GM21723 (cell line): Measurements from ENCODE around the gene CALD1.

ENCODE experiments used
- ATAC-seq: cut with Tn5 transposase; IDR thresholded peaks from one replicate; pipeline ENCODE4 v1.9.1; 2021; ENCODE audit warnings: mild to moderate bottlenecking, moderate library complexity; ENCODE audit not compliant: unreplicated experiment

Gene CALD1

DNA sequence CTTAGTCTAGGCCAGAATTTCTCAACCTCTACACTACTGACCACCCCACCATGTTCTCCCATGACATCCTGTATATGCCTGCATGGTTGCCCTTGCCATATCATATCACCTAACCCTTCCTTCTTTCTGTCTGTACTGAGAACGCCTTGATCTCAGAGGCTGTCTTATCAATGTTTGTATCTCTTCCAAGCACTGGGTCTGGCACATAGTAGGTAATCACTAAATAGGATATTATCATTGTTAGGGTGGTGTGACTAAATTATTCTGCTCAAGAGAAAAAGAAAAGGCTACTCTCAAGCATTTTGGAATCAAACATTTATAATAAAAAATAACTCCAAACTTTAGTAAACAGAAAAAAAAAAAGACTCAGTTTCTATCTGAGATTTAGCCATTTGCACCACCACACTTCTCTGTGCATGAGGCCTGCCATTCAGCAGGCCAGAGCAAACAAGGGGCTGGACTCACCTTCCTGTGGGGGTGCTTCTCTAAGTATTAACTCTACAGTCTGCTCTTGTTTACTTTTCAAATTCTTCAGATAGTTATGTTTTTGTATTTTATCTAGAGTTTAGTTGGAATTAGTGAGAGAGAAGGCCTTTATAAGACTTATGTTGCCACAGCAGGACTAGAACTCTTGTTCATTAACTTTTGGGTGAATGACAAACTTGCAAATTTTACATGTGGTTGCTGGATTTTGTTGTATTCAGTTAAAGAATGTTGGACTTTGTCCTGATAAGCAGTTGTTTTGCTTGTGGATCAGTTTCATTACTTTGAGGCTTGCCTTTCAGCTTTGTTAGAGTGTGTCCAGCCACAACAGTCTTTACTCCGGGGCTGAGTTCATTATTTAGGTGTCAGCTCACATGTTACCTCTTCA, 212.3 kb downstream of the CALD1 start:
- no peak for ATAC-seq

DNA sequence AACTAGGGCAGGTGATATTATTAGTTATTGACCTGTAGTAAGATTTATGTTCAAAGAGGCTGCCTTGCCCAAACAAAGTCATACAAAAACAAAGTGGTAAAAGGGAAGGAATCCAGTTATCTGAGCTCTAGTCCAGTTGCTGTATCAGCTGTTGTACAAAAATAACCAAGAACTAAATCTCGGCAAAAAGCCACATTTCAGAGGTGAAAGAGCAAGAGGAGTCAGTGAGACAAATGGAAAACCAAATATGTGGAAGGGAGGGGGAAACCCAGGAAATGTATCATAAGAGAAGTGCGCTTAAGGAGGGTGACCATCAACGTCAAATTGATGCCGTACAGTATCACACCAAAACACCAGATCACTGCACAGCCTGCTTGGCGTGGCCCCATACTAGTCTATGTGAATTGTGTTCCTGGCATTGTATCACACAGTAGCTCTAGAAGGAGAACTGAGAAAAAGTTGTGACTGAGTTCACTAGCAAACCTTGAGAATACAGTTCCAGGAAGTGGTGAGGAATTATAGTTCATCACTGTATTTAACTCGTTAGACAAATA, 213.3 kb downstream of the CALD1 start:
- peak; percentile 72 for ATAC-seq

DNA sequence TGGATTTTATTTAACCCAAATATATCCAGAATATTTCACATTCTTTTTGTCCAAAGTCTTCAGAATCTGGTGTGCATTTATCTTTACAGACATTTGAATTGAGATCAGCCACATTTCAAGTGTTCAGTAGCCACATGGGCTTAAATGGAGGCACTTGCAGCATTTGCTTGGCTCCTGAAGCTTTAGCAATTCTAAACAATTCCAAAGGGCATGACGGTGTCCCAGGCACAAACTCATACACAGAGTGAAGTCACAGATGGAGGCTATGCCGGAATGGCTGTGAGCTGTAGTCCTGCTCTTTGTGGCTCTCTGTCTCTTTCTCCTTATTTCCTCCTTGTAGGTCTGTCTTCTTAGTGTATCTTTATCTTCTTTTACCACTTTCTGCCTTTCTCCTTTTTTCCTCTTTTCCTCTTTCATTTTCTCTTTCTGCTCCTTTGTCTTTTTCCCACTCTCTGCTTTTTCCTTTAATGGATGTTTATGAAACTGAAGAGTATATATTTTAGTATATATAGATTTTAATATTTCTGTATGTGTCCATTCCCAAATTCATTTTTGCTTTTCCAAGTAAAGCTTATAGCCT, 214.5 kb downstream of the CALD1 start:
- ATAC-seq = no peak

DNA sequence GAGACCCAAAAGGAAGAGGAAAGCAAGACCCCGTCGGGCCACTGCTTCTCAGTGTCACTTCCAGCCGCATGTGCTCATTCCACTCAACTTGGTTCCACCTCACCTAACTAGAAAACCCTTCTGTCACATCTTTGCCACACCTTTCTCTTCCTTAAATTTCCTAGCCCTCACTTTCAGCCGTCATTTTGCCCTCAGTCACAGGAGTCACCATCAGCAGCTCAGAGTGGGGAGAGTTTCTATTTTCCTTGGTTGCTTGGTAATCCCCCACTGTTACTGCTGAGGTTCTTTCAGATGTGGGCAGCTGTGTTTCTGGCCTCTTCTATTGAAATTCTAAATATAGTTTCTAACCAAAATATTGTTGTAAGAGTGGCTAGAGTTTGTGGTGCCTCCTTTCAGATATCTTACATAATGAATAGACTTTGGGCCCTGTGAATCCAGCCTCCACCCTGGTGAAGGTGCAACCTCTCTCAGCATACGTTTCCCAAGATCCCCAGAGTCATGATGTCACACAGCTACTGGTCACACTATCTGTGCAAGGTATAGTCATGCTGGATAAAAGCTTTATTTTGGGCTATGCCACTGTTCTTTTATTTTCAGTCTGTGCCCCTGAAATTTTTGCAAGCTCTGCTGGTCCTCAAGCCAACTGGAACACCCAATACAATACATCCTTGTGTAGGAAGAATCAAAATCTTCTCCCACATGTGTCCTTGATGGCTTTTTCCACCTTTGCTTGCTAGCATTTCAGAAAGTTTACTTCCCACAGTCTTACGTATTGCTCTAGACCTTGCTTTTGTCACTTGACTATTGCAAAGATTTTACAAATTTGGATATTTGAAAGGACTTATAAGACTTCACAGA, 216.0 kb downstream of the CALD1 start:
- peak; percentile 49 for ATAC-seq

DNA sequence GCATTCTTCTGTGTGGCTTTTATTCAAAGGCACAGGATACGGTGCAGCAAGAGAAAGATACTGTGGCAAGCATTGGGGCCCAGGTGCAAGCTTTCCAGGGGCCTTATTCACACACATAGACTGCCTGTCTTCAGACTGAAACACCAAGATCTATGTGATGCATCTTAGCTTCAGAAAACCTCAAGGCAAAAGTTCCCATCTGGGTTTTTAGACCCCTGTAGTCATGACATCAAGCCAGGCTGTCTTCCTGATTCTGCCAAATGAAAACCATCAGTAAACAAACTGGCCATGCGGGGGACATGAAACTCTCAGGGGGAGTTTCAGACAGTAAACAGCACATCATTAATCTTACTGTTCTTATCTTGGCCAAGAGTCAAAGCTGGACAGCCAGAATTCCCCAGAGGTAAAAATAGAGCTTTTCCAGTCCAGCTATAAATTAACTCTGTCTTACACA, 216.7 kb downstream of the CALD1 start:
- ATAC-seq = peak; percentile 51

DNA sequence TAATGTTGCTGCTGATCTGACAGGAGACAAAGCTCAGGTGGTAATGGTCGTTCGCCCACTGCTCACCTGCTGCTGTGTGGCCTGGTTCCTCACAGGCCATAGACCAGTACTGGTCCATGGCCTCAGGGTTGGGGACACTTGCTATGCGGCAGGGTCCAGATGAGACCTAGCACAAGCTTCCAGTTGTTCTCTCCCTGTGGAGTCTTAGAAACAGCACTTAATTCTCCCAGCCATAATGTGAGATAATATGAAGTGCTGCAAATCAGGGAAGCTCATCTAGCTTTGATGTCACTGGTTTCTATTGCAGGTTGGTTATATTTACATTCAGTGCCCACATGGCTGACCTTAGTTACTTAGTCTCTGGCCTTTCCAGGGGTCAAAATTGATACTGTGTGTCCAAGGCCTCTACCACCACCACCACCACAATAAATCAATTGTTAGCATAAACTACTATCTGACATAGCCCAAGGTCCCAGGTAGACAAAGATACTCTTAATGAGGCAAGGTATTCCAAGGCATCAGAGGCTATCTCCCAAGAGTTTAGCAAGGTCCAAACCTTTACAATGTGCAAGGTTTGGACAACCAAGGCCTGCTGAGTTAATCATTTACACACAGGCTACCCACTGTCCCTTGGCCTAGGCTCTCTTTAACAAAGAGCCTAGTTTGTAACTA, 217.9 kb downstream of the CALD1 start:
- no peak for ATAC-seq

DNA sequence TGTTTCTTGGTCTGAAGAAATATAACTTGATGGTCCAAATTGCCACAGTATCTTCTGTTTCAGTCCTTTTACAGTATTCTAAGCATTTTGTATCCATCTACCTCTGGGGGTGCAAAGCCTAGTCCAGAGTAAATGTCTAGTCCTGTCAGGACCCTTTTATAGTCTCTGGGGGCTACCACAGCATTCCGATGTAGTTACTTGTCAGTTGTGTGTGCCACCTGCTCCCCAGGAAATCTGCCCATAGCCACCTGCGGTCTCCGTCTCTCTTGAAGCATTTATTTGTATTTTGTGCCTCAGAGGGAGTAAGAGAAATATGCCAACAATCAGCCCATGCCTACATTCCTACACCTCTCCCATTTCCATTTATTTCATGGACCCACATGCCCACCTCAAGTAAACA, 219.7 kb downstream of the CALD1 start:
- ATAC-seq = no peak

DNA sequence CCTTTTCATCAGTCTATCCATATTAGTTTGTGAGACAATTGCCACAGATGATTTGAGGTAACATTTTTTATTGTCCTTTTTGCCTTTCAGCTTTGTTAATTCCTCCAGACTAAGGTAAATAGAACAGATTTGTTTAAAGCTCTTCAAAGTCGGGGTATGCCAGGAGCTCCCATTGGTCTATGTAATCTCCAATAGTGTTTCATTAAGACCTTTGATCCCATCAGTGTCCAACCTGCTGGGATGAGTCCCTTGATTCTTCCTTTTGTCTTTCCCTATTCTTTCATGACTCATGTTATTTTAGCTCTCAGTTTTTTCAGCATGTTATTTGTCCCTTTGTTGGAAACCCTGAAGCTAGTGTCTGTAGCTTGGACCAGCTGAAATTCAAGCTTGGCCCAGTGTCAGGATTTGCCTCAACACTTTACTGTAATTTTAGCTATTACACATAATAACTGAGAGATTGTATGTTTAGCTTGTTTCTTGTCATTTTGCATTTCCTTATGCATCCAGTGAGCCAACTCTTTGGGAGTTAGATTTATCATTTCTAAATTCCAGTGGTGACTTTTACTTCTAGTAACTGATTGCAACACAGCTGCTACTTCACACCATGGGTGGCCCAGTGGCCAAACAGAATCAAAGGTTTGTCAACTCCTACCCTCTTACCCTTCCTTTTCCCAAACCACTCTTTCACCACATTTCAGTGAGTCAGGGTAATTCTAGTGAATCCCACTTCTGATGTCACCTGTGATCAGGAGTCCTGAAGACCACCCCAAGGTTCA, 222.1 kb downstream of the CALD1 start:
- ATAC-seq = no peak

DNA sequence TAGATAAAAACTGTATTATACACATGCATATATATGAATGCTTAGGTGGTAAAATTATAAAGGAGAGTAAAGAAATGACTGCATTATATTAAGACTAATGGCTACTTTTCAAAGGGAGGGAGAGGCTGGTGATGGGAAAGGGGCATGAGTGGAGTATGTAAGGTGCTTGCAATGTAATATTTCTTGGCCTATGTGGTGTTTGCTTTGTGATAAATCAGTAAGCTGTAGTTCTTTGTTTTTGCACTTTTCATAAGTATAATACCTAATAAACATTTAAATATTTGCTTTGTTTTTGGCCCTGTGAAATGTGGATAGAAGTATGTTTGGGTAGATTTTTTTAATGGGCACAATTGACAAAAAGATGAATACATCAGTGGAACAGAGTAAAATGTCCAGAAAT, 232.8 kb downstream of the CALD1 start:
- no peak for ATAC-seq
